PFSK-1 (cell line): ENCODE data around the gene TCF4.

ENCODE experiments used
- POLR2AphosphoS5 ChIP-seq: IDR thresholded peaks from 2 replicates; pipeline ENCODE4 v1.6.1; 2012; ENCODE audit warnings: low read depth, mild to moderate bottlenecking, control low read depth, low read length, moderate library complexity
- SIN3A ChIP-seq: IDR thresholded peaks from 2 replicates; pipeline ENCODE4 v1.6.1; 2012; ENCODE audit warnings: mild to moderate bottlenecking, low read length, moderate library complexity, borderline replicate concordance; ENCODE audit not compliant: insufficient read depth
- TAF1 ChIP-seq: IDR thresholded peaks from 2 replicates; pipeline ENCODE4 v1.6.1; 2012; ENCODE audit warnings: low read length, control low read depth, borderline replicate concordance; ENCODE audit not compliant: insufficient read depth

GRCh38 chr18:55415258-55415871 lies 172.6 kb downstream of the TCF4 start:
- TF ChIP-seq POLR2AphosphoS5 (no peak), TAF1 (no peak), SIN3A (no peak)
